Mesodermal cell (in vitro differentiated cells): Measurements from ENCODE around the gene KRT31.
"Not testable (repeated sequence)": the region's sequence is repeated elsewhere in the genome, so short reads cannot be mapped to it uniquely, and the experiment has no call there.

Source experiments
- H3K27ac ChIP-seq: 2 replicates; pipeline ENCODE4 v1.7.0; 2013; ENCODE audit warnings: mild to moderate bottlenecking, low read depth, low read length, moderate library complexity; ENCODE audit not compliant: severe bottlenecking
- H3K36me3 ChIP-seq: 2 replicates; pipeline ENCODE4 v1.7.1; 2013; ENCODE audit warnings: mild to moderate bottlenecking, low read length, moderate library complexity; ENCODE audit not compliant: control insufficient read depth, insufficient read depth
- H3K4me1 ChIP-seq: one replicate; pipeline ENCODE4 v1.7.1; 2013; ENCODE audit warnings: mild to moderate bottlenecking, low read length; ENCODE audit not compliant: insufficient read depth, control insufficient read depth, poor library complexity, severe bottlenecking
- H3K4me3 ChIP-seq: 2 replicates; pipeline ENCODE4 v1.7.0; 2013; ENCODE audit warnings: low read length, control low read depth, mild to moderate bottlenecking; ENCODE audit not compliant: insufficient read depth, poor library complexity, severe bottlenecking; ENCODE audit errors: extremely low read depth
- H3K9me3 ChIP-seq: 2 replicates; pipeline ENCODE4 v1.7.1; 2013; ENCODE audit warnings: mild to moderate bottlenecking, low read length, moderate library complexity; ENCODE audit not compliant: control insufficient read depth
- WGBS, 2 experiments: methylation state at CpG; one replicate each; pipeline ENCODE4 v1.1.5; 2013; ENCODE audit warnings: missing lambda C conversion rate in 2 of 2; ENCODE audit not compliant: insufficient coverage in 2 of 2; 5-methylcytosine and 5-hydroxymethylcytosine counted together

KRT31 gene

GRCh38 chr17:41404024-41404671 lies 6.7 kb upstream of the KRT31 start:
- H3K4me3 ChIP-seq = no peak overlapping the region
- no peak overlapping the region for H3K27ac ChIP-seq
- WGBS, 2 experiments = 87 to 95% methylated on average over 5 to 6 of the region's 7 CpGs
- H3K36me3 ChIP-seq = no peaks in the 10 kb centered on the region
- no peaks in the 10 kb centered on the region for H3K9me3 ChIP-seq
- peaks cover 20% of the 10 kb centered on the region for H3K4me1 ChIP-seq

- no peak overlapping the region for H3K27ac ChIP-seq
- 93 to 94% methylated on average over 2 of the region's 4 CpGs for WGBS, 2 experiments
These were observed 6.1 kb upstream of the KRT31 start for GRCh38 chr17:41403404-41404023.

GRCh38 chr17:41402161-41402560 lies 4.8 kb upstream of the KRT31 start:
- Histone ChIP-seq H3K27ac (no peak overlapping the region), H3K4me1 (peaks cover 20% of the 10 kb centered on the region), H3K9me3 (no peaks in the 10 kb centered on the region), H3K36me3 (no peaks in the 10 kb centered on the region), H3K4me3 (no peak overlapping the region)
- WGBS, 2 experiments = 92 to 100% methylated on average over 4 to 5 of the region's 5 CpGs

More at GRCh38 chr17:41403404-41404023, 6.1 kb upstream of the KRT31 start:
- H3K4me3 ChIP-seq = no peak overlapping the region
- no peaks in the 10 kb centered on the region for H3K36me3 ChIP-seq
- H3K4me1 ChIP-seq = peaks cover 20% of the 10 kb centered on the region
- H3K9me3 ChIP-seq = no peaks in the 10 kb centered on the region

- 90 to 91% methylated on average over 7 of the region's 7 CpGs for WGBS, 2 experiments
These were observed 1.1 kb downstream of the KRT31 start for GRCh38 chr17:41396340-41396739.

GRCh38 chr17:41395611-41396010 lies 1.8 kb downstream of the KRT31 start:
- no peaks in the 10 kb centered on the region for H3K9me3 ChIP-seq
- H3K36me3 ChIP-seq = no peaks in the 10 kb centered on the region
- H3K27ac ChIP-seq = no peak overlapping the region
- 86% methylated on average over 1 of the region's 1 CpG; no CpG with 5 or more reads in 1 of the 2 experiments for WGBS, 2 experiments
- no peak overlapping the region for H3K4me3 ChIP-seq
- peaks cover 4% of the 10 kb centered on the region for H3K4me1 ChIP-seq

More at GRCh38 chr17:41396340-41396739, 1.1 kb downstream of the KRT31 start:
- Histone ChIP-seq H3K4me3 (no peak overlapping the region), H3K27ac (no peak overlapping the region), H3K4me1 (peaks cover 4% of the 10 kb centered on the region), H3K36me3 (no peaks in the 10 kb centered on the region), H3K9me3 (no peaks in the 10 kb centered on the region)

GRCh38 chr17:41395044-41395443 lies 2.4 kb downstream of the KRT31 start:
- not testable (repeated sequence) for H3K4me3 ChIP-seq, H3K4me1 ChIP-seq

GRCh38 chr17:41394254-41394996 lies 3.0 kb downstream of the KRT31 start:
- H3K36me3 ChIP-seq = no peaks in the 10 kb centered on the region
- H3K4me1 ChIP-seq = no peaks in the 10 kb centered on the region
- H3K27ac ChIP-seq = no peak overlapping the region
- no peak overlapping the region for H3K4me3 ChIP-seq
- H3K9me3 ChIP-seq = no peaks in the 10 kb centered on the region
- WGBS, 2 experiments = 89 to 94% methylated on average over 9 to 10 of the region's 10 CpGs

More at GRCh38 chr17:41395044-41395443, 2.4 kb downstream of the KRT31 start:
- H3K9me3 ChIP-seq, H3K36me3 ChIP-seq, H3K27ac ChIP-seq: not testable (repeated sequence)
- 88 to 90% methylated on average over 3 to 5 of the region's 12 CpGs for WGBS, 2 experiments

- H3K27ac ChIP-seq = no peak overlapping the region
- H3K36me3 ChIP-seq = no peaks in the 10 kb centered on the region
- 95 to 98% methylated on average over 10 of the region's 10 CpGs for WGBS, 2 experiments
These were observed 3.6 kb downstream of the KRT31 start for GRCh38 chr17:41393826-41394225.

GRCh38 chr17:41393294-41393693 lies 4.1 kb downstream of the KRT31 start:
- WGBS, 2 experiments = 91 to 96% methylated on average over 3 to 4 of the region's 5 CpGs
- no peaks in the 10 kb centered on the region for H3K9me3 ChIP-seq
- H3K36me3 ChIP-seq = no peaks in the 10 kb centered on the region
- no peak overlapping the region for H3K4me3 ChIP-seq
- H3K4me1 ChIP-seq = no peaks in the 10 kb centered on the region
- no peak overlapping the region for H3K27ac ChIP-seq

More at GRCh38 chr17:41393826-41394225, 3.6 kb downstream of the KRT31 start:
- Histone ChIP-seq H3K4me1 (no peaks in the 10 kb centered on the region), H3K4me3 (no peak overlapping the region), H3K9me3 (no peaks in the 10 kb centered on the region)

- Histone ChIP-seq H3K27ac (no peak overlapping the region), H3K4me1 (no peaks in the 10 kb centered on the region), H3K9me3 (no peaks in the 10 kb centered on the region), H3K36me3 (no peaks in the 10 kb centered on the region), H3K4me3 (no peak overlapping the region)
- no CpG with 5 or more reads among the region's 1 CpG for WGBS, 2 experiments
These were observed 5.1 kb downstream of the KRT31 start for GRCh38 chr17:41392278-41392677.
